Fibroblast of lung (primary cell): ENCODE data around the gene DAZ2.
"Not testable (repeated sequence)": the region's sequence is repeated elsewhere in the genome, so short reads cannot be mapped to it uniquely, and the experiment has no call there.

Experiments used
- CTCF ChIP-seq, 2 donors: IDR thresholded peaks in 1 of 2; conservative IDR thresholded peaks in 1 of 2; 1 replicate in 1 of 2; 2 replicates in 1 of 2; pipeline ENCODE4 v1.5.1; 2011 to 2012; ENCODE audit warnings: low read length in 2 of 2, control low read depth in 1 of 2, inconsistent platforms in 1 of 2, low read depth in 1 of 2, mild to moderate bottlenecking in 1 of 2
- EZH2 ChIP-seq: IDR thresholded peaks from 2 replicates; pipeline ENCODE4 v1.5.1; 2012; ENCODE audit warnings: low read length, control low read depth, mild to moderate bottlenecking; ENCODE audit errors: missing control alignments

GRCh38 chrY:23219233-23219632 lies at the start of gene DAZ2:
- TF ChIP-seq CTCF (conservative IDR thresholded peaks at IDR 0.05 in 1 of 2, IDR thresholded peaks at IDR 0.05 in 1 of 2; ENCODE audit: low read depth in 1 of 2, low read length in 2 of 2); EZH2: not testable (repeated sequence)
